ENCODE data around the gene ITGA6.
"Not testable (repeated sequence)": the region's sequence is repeated elsewhere in the genome, so short reads cannot be mapped to it uniquely, and the experiment has no call there.

The ITGA6 gene

DNA sequence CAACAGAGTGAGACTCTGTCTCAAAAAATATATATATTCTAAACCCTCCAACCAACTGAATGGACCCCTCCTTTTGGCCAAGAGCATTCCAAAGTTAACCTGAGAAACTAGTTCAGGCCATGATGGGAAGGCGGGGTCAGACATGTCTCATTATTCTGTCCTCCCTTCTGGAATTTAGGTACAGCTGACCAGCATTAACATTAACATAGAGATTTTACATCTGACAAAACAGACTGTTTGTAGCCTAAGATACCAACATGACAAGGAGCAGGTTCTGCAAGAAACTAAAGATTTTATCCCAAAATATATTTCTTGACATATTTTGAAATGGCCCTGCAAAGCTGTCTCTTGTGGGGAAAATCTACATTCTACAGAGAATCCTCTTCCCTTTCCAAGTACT is 121.7 kb downstream of the ITGA6 start:
- Histone ChIP-seq H3K4me2 (ENCODE audit: low read length) (no peak overlapping the region), H3K36me3 (ENCODE audit: control insufficient read depth, low read length) (peaks cover 12% of the 10 kb centered on the region), H3K4me1 (ENCODE audit: control insufficient read depth, low read length) (no peaks in the 10 kb centered on the region; the same call in none of the 2 replicates), H3K79me2 (ENCODE audit: control insufficient read depth, low read length) (peaks cover 14% of the 10 kb centered on the region), H3K9me2 (replicated peaks; ENCODE audit: control insufficient read depth, low read length) (no peaks in the 10 kb centered on the region), H3K9me3 (ENCODE audit: control insufficient read depth, insufficient read depth, low read length) (peaks cover 18% of the 10 kb centered on the region), H3F3A (ENCODE audit: control insufficient read depth, insufficient read depth) (no peaks in the 10 kb centered on the region), H4K20me1 (ENCODE audit: control insufficient read depth, insufficient read depth, low read depth, low read length) (no peaks in the 10 kb centered on the region), H3K27me3 (ENCODE audit: control insufficient read depth, low read length) (no peaks in the 10 kb centered on the region), H3K27ac (ENCODE audit: low read depth, low read length) (no peak overlapping the region), H3K4me3 (ENCODE audit: low read length) (no peak overlapping the region)
- TF ChIP-seq, protein P1, sequence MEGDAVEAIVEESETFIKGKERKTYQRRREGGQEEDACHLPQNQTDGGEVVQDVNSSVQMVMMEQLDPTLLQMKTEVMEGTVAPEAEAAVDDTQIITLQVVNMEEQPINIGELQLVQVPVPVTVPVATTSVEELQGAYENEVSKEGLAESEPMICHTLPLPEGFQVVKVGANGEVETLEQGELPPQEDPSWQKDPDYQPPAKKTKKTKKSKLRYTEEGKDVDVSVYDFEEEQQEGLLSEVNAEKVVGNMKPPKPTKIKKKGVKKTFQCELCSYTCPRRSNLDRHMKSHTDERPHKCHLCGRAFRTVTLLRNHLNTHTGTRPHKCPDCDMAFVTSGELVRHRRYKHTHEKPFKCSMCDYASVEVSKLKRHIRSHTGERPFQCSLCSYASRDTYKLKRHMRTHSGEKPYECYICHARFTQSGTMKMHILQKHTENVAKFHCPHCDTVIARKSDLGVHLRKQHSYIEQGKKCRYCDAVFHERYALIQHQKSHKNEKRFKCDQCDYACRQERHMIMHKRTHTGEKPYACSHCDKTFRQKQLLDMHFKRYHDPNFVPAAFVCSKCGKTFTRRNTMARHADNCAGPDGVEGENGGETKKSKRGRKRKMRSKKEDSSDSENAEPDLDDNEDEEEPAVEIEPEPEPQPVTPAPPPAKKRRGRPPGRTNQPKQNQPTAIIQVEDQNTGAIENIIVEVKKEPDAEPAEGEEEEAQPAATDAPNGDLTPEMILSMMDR (IDR thresholded peaks at IDR 0.05; ENCODE audit: low read depth, low read length, poor library complexity, severe bottlenecking): no peak
- no peak for TF ChIP-seq EZH2phosphoT487 (IDR thresholded peaks at IDR 0.05; ENCODE audit: borderline replicate concordance, low read length)

DNA sequence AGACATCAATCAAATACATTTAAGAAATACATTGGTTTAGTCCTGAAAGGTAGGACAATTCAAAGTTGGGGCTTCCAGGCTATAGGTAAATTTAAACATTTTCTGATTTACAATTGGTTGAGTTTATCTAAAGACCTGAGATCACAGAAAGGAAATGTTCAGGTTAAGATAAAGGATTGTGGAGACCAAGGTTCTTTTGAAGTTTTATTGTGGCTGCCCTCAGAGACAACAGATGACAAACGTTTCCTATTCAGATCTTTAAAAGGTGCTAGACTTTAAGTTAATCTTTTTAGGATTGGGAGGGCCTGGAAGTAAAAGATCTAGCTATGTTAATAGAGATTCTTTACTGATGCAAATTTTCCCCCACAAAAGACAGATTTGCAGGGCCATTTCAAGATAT is 122.4 kb downstream of the ITGA6 start:
- Histone ChIP-seq H3K79me2 (ENCODE audit: control insufficient read depth, low read length) (peaks cover 20% of the 10 kb centered on the region), H3K36me3 (ENCODE audit: control insufficient read depth, low read length) (peaks cover 17% of the 10 kb centered on the region), H3K9me3 (ENCODE audit: control insufficient read depth, insufficient read depth, low read length) (peaks cover 18% of the 10 kb centered on the region)
- H4K20me1 ChIP-seq (ENCODE audit: control insufficient read depth, insufficient read depth, low read depth, low read length); H3K9me2 ChIP-seq (replicated peaks; ENCODE audit: control insufficient read depth, low read length); H3F3A ChIP-seq (ENCODE audit: control insufficient read depth, insufficient read depth); H3K4me2 ChIP-seq (ENCODE audit: low read length); H3K27me3 ChIP-seq (ENCODE audit: control insufficient read depth, low read length); H3K4me3 ChIP-seq (ENCODE audit: low read length); H3K4me1 ChIP-seq (ENCODE audit: control insufficient read depth, low read length); H3K27ac ChIP-seq (ENCODE audit: low read depth, low read length): not testable (repeated sequence)

DNA sequence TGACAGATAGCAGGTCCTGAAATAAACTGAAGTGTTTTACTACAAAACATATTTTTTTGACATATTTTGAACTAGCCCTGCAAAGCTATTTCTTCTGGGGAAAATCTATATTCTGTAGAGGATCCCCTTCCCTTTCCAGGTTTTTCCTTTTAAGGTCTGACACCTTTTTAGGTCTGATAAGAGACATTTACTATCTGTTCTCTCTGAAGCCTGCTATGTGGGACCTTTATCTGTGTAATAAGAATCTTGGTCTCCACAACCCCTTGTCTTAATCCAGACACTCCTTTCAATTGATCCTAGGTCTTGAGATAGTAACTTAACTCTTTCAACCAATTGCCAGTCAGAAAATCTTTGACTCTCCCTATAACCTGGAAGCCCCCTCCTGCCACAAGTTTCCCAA is 123.0 kb downstream of the ITGA6 start:
- TF ChIP-seq, protein P1 (IDR thresholded peaks at IDR 0.05; ENCODE audit: low read depth, low read length, poor library complexity, severe bottlenecking): no peak
- no peak for TF ChIP-seq EZH2phosphoT487 (IDR thresholded peaks at IDR 0.05; ENCODE audit: borderline replicate concordance, low read length)
- H3K27ac ChIP-seq (ENCODE audit: low read depth, low read length): no peak overlapping the region

DNA sequence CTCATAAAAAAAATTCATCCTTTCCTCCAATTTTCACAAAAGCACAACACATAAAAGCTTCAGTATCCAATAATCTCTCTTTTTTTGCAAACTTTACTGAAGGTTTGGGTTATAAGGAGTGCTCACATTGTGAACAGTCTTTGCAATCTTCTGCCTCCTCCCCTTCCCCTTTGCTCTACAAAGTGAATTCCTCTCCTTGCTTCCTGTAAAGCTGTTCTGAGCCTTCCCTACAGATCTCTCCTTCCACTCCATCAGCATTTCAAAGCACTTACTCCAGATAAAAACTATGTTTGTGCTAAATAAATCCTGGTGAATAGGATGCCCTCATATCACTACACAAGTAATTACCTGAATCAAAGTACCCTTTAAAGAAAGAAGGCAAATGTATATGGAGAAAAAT is 123.9 kb downstream of the ITGA6 start:
- Histone ChIP-seq H4K20me1 (ENCODE audit: control insufficient read depth, insufficient read depth, low read depth, low read length) (no peaks in the 10 kb centered on the region), H3K79me2 (ENCODE audit: control insufficient read depth, low read length) (peaks cover 30% of the 10 kb centered on the region), H3K36me3 (ENCODE audit: control insufficient read depth, low read length) (peaks cover 23% of the 10 kb centered on the region), H3K27me3 (ENCODE audit: control insufficient read depth, low read length) (no peaks in the 10 kb centered on the region), H3K27ac (ENCODE audit: low read depth, low read length) (no peak overlapping the region), H3F3A (ENCODE audit: control insufficient read depth, insufficient read depth) (no peaks in the 10 kb centered on the region), H3K9me3 (ENCODE audit: control insufficient read depth, insufficient read depth, low read length) (peaks cover 12% of the 10 kb centered on the region), H3K4me2 (ENCODE audit: low read length) (no peak overlapping the region), H3K4me1 (ENCODE audit: control insufficient read depth, low read length) (peaks cover 12% of the 10 kb centered on the region), H3K4me3 (ENCODE audit: low read length) (no peak overlapping the region), H3K9me2 (replicated peaks; ENCODE audit: control insufficient read depth, low read length) (no peaks in the 10 kb centered on the region)
- TF ChIP-seq, protein P1 (IDR thresholded peaks at IDR 0.05; ENCODE audit: low read depth, low read length, poor library complexity, severe bottlenecking): no peak
- TF ChIP-seq EZH2phosphoT487 (IDR thresholded peaks at IDR 0.05; ENCODE audit: borderline replicate concordance, low read length): no peak

More for the DNA sequence above, 123.0 kb downstream of the ITGA6 start:
- no peaks in the 10 kb centered on the region for H3K9me2 ChIP-seq (replicated peaks; ENCODE audit: control insufficient read depth, low read length)
- peaks cover 19% of the 10 kb centered on the region for H3K36me3 ChIP-seq (ENCODE audit: control insufficient read depth, low read length)
- no peak overlapping the region for H3K4me2 ChIP-seq (ENCODE audit: low read length)
- H3K27me3 ChIP-seq (ENCODE audit: control insufficient read depth, low read length): no peaks in the 10 kb centered on the region
- H3K79me2 ChIP-seq (ENCODE audit: control insufficient read depth, low read length): peaks cover 27% of the 10 kb centered on the region
- peaks cover 12% of the 10 kb centered on the region for H3K4me1 ChIP-seq (ENCODE audit: control insufficient read depth, low read length)
- no peaks in the 10 kb centered on the region for H4K20me1 ChIP-seq (ENCODE audit: control insufficient read depth, insufficient read depth, low read depth, low read length)
- H3F3A ChIP-seq (ENCODE audit: control insufficient read depth, insufficient read depth): no peaks in the 10 kb centered on the region
- H3K9me3 ChIP-seq (ENCODE audit: control insufficient read depth, insufficient read depth, low read length): peaks cover 18% of the 10 kb centered on the region
- no peak overlapping the region for H3K4me3 ChIP-seq (ENCODE audit: low read length)

Measured in DOHH2 (cell line).